ENCODE measurements around the gene CCDC97.

DNA sequence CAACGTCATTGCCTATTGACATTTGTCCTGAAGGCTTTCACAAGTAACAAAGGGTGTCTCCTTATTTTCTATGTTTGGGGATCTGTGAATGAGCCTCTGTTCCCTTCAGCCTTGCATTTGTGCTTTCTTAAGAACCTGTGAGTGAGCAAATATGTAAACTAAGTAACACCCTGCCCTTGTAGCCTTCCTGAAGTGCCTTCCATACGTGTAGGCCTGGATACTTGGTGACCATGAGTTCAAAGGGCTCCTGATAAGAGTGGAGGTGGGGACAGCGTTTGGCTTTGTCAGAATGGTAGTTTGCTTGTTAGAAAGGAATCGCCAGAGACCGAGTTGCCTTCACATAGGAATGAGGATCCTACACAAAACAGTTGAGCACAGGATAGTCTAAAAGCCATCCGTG, 14.5 kb upstream of the CCDC97 start:
- TF ChIP-seq, protein P1, sequence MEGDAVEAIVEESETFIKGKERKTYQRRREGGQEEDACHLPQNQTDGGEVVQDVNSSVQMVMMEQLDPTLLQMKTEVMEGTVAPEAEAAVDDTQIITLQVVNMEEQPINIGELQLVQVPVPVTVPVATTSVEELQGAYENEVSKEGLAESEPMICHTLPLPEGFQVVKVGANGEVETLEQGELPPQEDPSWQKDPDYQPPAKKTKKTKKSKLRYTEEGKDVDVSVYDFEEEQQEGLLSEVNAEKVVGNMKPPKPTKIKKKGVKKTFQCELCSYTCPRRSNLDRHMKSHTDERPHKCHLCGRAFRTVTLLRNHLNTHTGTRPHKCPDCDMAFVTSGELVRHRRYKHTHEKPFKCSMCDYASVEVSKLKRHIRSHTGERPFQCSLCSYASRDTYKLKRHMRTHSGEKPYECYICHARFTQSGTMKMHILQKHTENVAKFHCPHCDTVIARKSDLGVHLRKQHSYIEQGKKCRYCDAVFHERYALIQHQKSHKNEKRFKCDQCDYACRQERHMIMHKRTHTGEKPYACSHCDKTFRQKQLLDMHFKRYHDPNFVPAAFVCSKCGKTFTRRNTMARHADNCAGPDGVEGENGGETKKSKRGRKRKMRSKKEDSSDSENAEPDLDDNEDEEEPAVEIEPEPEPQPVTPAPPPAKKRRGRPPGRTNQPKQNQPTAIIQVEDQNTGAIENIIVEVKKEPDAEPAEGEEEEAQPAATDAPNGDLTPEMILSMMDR (conservative IDR thresholded peaks at IDR 0.05; ENCODE audit: low read length): no peak
- no peak for TF ChIP-seq EZH2phosphoT487 (IDR thresholded peaks at IDR 0.05; ENCODE audit: borderline replicate concordance)

All from Loucy (cell line).